A549 (cell line): ENCODE data around the gene LSP1.

Source experiments
- BHLHE40 ChIP-seq: IDR thresholded peaks from 2 replicates; pipeline ENCODE4 v1.6.1; 2012; ENCODE audit warnings: low read depth, low read length, inconsistent platforms
- CBX8 ChIP-seq: fragments of 200-600 bp; sonication (generic); IDR thresholded peaks from 2 replicates; pipeline ENCODE4 v1.6.1; 2016
- CTCF ChIP-seq: fragments of >200 bp; sonication (Bioruptor Twin); formaldehyde crosslinking; IDR thresholded peaks from 3 replicates; pipeline ENCODE4 v1.5.1; 2016
- MAZ ChIP-seq: fragments of 150-350 bp; IDR thresholded peaks from 2 replicates; pipeline ENCODE4 v1.6.1; 2014; ENCODE audit warnings: antibody characterized with exemption, low read depth, low read length, borderline replicate concordance
- MYC ChIP-seq: IDR thresholded peaks from 2 replicates; pipeline ENCODE4 v1.6.1; 2012; ENCODE audit warnings: mild to moderate bottlenecking, inconsistent platforms, low read length, improper control_type of control experiment, borderline replicate concordance
- PHF8 ChIP-seq: fragments of 200-600 bp; sonication (generic); IDR thresholded peaks from 2 replicates; pipeline ENCODE4 v1.6.1; 2016; ENCODE audit warnings: low read depth, mild to moderate bottlenecking, antibody characterized with exemption, moderate library complexity, borderline replicate concordance
- POLR2A ChIP-seq: IDR thresholded peaks from 2 replicates; pipeline ENCODE4 v1.6.1; 2012; ENCODE audit warnings: mild to moderate bottlenecking, low read length

- TF ChIP-seq POLR2A (no peak), MAZ (no peak), CTCF (no peak), BHLHE40 (no peak), MYC (no peak), CBX8 (no peak), PHF8 (no peak)
Measured at GRCh38 chr11:1823376-1824220, 29.3 kb upstream of the LSP1 start.
